KMS-11 (cell line): ENCODE data around the gene CTPS1.

ENCODE experiments used
- H2AFZ ChIP-seq: fragments of 200-600 bp; sonication (generic); 2 replicates; pipeline ENCODE4 v1.6.1; 2016; ENCODE audit warnings: antibody characterized with exemption, mixed run types, low read depth
- H3K27ac ChIP-seq: fragments of 200-600 bp; sonication (generic); 2 replicates; pipeline ENCODE4 v1.6.1; 2016; ENCODE audit warnings: mild to moderate bottlenecking, mixed run types
- H3K27me3 ChIP-seq: fragments of 200-600 bp; sonication (generic); 2 replicates; pipeline ENCODE4 v1.6.1; 2017; ENCODE audit warnings: mild to moderate bottlenecking, low read depth, mixed run types, moderate library complexity; ENCODE audit not compliant: insufficient read depth
- H3K36me3 ChIP-seq: fragments of 200-600 bp; sonication (generic); 2 replicates; pipeline ENCODE4 v1.6.1; 2017; ENCODE audit warnings: mild to moderate bottlenecking, mixed run types; ENCODE audit not compliant: insufficient read depth
- H3K4me1 ChIP-seq: fragments of 200-600 bp; sonication (generic); 2 replicates; pipeline ENCODE4 v1.6.1; 2016; ENCODE audit warnings: mild to moderate bottlenecking, low read depth, mixed run types; ENCODE audit not compliant: poor library complexity, severe bottlenecking
- H3K4me2 ChIP-seq: fragments of 200-600 bp; sonication (generic); 2 replicates; pipeline ENCODE4 v1.7.0; 2016; ENCODE audit warnings: mild to moderate bottlenecking, mixed run types
- H3K4me3 ChIP-seq: fragments of 200-600 bp; sonication (generic); IDR thresholded peaks from 2 replicates; pipeline ENCODE4 v1.6.1; 2017; ENCODE audit warnings: low read depth, low read length, mixed read lengths; ENCODE audit not compliant: insufficient read depth
- H3K79me2 ChIP-seq: fragments of 200-600 bp; sonication (generic); 2 replicates; pipeline ENCODE4 v1.6.1; 2016; ENCODE audit warnings: low read depth, mixed run types; ENCODE audit not compliant: insufficient read depth
- H3K9ac ChIP-seq: fragments of 200-600 bp; sonication (generic); 2 replicates; pipeline ENCODE4 v1.6.1; 2016; ENCODE audit warnings: mild to moderate bottlenecking, mixed run types
- H4K20me1 ChIP-seq: fragments of 200-600 bp; sonication (generic); 2 replicates; pipeline ENCODE4 v1.6.1; 2016; ENCODE audit warnings: mild to moderate bottlenecking, mixed run types; ENCODE audit not compliant: insufficient read depth
- TF ChIP-seq, protein P1 (sequence below): fragments of 200-600 bp; sonication (generic); conservative IDR thresholded peaks from 2 replicates; pipeline ENCODE4 v1.6.1; 2017; ENCODE audit warnings: low read depth, mild to moderate bottlenecking, antibody characterized with exemption, low read length, moderate library complexity, mixed read lengths

Gene CTPS1

DNA sequence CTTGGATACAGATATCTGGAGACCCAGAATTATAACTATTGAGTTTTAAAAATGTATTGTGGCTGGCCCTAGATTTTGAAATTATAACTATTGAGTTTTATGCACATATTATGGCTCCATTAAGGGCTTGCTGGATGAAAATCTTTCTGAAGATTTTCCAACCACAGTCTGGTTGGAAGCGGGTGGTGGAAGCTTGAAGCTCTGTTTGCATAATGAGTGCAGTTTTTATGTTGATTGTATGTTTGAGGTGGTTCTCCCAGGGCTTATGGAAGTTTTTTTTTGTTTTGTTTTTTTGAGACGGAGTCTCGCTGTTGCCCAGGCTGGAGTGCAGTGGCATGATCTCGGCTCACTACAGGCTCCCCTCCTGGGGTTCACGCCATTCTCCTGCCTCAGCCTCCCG lies 10.1 kb upstream of the CTPS1 start:
- H4K20me1 ChIP-seq: no peaks in the 10 kb centered on the region
- no peak overlapping the region for H2AFZ ChIP-seq
- no peaks in the 10 kb centered on the region for H3K27me3 ChIP-seq
- no peak overlapping the region for H3K4me3 ChIP-seq
- TF ChIP-seq, protein P1, sequence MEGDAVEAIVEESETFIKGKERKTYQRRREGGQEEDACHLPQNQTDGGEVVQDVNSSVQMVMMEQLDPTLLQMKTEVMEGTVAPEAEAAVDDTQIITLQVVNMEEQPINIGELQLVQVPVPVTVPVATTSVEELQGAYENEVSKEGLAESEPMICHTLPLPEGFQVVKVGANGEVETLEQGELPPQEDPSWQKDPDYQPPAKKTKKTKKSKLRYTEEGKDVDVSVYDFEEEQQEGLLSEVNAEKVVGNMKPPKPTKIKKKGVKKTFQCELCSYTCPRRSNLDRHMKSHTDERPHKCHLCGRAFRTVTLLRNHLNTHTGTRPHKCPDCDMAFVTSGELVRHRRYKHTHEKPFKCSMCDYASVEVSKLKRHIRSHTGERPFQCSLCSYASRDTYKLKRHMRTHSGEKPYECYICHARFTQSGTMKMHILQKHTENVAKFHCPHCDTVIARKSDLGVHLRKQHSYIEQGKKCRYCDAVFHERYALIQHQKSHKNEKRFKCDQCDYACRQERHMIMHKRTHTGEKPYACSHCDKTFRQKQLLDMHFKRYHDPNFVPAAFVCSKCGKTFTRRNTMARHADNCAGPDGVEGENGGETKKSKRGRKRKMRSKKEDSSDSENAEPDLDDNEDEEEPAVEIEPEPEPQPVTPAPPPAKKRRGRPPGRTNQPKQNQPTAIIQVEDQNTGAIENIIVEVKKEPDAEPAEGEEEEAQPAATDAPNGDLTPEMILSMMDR: no peak
- H3K9ac ChIP-seq: no peak overlapping the region
- no peak overlapping the region for H3K4me2 ChIP-seq
- H3K79me2 ChIP-seq: no peaks in the 10 kb centered on the region
- H3K27ac ChIP-seq: no peak overlapping the region
- no peaks in the 10 kb centered on the region for H3K36me3 ChIP-seq
- H3K4me1 ChIP-seq: no peaks in the 10 kb centered on the region

DNA sequence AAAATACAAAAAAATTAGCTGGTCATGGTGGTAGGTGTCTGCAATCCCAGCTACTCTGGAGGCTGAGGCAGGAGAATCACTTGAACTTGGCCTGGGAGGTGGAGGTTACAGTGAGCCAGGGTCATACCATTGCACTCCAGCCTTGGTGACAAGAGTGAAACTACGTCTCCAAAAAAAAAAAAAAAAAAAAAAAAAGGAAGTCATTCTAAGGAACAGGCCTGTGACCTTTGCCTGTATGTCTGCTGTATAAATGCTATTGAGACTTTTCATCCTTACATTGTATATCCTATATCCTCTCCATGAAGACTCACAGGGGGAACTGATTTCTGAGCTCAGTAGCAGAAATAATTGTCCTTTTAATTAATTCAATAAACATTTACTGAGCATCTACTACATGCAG lies 7.5 kb upstream of the CTPS1 start:
- no peak overlapping the region for H3K9ac ChIP-seq
- H3K4me3 ChIP-seq: no peak overlapping the region
- no peak overlapping the region for H3K4me2 ChIP-seq
- no peaks in the 10 kb centered on the region for H3K27me3 ChIP-seq
- H3K27ac ChIP-seq: no peak overlapping the region
- no peak overlapping the region for H2AFZ ChIP-seq
- H3K79me2 ChIP-seq: no peaks in the 10 kb centered on the region
- H4K20me1 ChIP-seq: no peaks in the 10 kb centered on the region
- H3K4me1 ChIP-seq: no peaks in the 10 kb centered on the region
- TF ChIP-seq, protein P1: no peak
- H3K36me3 ChIP-seq: no peaks in the 10 kb centered on the region

DNA sequence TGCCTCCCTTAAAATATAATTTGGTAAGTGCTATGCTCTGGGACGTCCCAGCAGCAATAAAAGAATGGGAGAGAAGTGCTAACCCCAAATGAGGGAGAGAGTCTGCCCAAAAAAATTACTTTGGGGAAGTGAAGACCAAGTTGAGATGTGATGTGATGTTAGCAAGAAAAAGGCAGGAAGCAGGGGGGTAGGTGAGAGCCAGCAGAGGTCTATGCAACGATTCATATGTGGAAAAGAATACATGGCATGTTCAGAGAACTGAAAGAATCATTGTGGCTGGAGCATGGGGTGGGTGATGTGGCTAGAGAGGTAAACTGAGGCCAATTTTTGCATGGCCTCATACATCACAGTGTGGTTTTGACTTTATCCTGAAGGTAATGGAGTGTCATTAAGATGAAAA lies 5.6 kb upstream of the CTPS1 start:
- no peak overlapping the region for H3K9ac ChIP-seq
- no peaks in the 10 kb centered on the region for H3K27me3 ChIP-seq
- H3K4me3 ChIP-seq: no peak overlapping the region
- no peak overlapping the region for H2AFZ ChIP-seq
- H4K20me1 ChIP-seq: no peaks in the 10 kb centered on the region
- H3K27ac ChIP-seq: no peak overlapping the region
- no peak overlapping the region for H3K4me2 ChIP-seq
- no peaks in the 10 kb centered on the region for H3K36me3 ChIP-seq
- H3K4me1 ChIP-seq: no peaks in the 10 kb centered on the region
- no peaks in the 10 kb centered on the region for H3K79me2 ChIP-seq
- TF ChIP-seq, protein P1: no peak

DNA sequence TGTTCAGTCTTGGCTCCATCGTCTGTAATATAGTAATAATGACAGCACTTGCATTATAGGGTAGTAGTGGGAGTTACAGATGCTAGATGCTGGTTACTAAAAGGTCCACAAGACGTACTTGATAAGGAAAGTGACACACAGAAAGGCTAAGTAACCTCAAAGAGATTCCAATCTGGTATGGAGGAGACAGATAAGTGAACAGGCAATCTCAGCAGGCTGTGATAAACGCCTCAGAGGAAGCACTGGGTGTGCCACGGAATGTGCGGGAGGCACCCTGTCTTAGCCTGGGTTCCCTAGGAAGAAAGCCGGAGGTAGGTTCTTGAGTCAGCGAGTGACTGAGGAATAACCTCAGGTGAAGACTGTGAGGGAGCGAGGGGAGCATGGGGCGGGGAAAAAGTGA lies 4.6 kb upstream of the CTPS1 start:
- Histone ChIP-seq H3K4me1 (no peaks in the 10 kb centered on the region), H3K9ac (no peak overlapping the region), H3K79me2 (no peaks in the 10 kb centered on the region), H3K4me2 (no peak overlapping the region), H3K27me3 (no peaks in the 10 kb centered on the region), H4K20me1 (no peaks in the 10 kb centered on the region), H3K4me3 (no peak overlapping the region), H3K36me3 (no peaks in the 10 kb centered on the region), H2AFZ (no peak overlapping the region), H3K27ac (no peak overlapping the region)
- TF ChIP-seq, protein P1: no peak
